ENCODE results near the gene ERAL1. TPM values are rescaled to one million over a fixed set of nuclear protein-coding genes. Genes with fewer than 3 reads are reported as not detected.
"Not testable (repeated sequence)": the region's sequence is repeated elsewhere in the genome, so short reads cannot be mapped to it uniquely, and the experiment has no call there.

ERAL1 gene
- polyA plus RNA-seq, 1 donor (not counting 4 experiments of a cell fraction or from before 2014, with no cell fraction given), result 46.5 TPM

DNA sequence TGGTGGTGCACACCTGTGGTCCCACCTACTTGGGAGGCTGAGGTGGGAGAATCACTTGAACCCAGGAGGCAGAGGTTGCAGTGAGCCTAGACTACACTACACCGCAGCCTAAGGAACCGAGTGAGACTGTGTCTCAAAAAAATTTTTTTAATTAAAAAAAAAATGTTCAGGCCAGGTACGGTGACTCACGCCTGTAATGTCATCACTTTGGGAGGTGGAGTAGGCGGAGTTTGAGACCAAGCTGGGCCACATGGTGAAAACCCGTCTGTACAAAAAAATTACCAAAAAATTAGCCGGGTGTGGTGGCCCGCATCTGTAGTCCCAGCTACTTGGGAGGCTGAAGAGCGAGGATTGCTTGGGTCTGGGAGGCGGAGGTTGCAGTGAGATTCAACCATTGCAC lies 8.6 kb upstream of the ERAL1 start:
- H3K36me3 ChIP-seq (ENCODE audit: control insufficient read depth in 2 of 2, extremely low read depth in 1 of 2, insufficient read depth in 2 of 2, low read length in 2 of 2), result no peaks in the 10 kb centered on the region
- dilution Hi-C loops (cut with MboI; ENCODE audit: extremely low pct_ligation_motif_present, low sequenced_read_pairs), result no loop called here
- no peak for FAIRE-seq

GRCh38 chr17:28846699-28847098 lies 8.1 kb upstream of the ERAL1 start:
- H3K79me2 ChIP-seq (ENCODE audit: control insufficient read depth, insufficient read depth, low read length); H3K9me1 ChIP-seq (ENCODE audit: control insufficient read depth, extremely low read depth, insufficient read depth, low read length); H2AFZ ChIP-seq (ENCODE audit: control insufficient read depth, low read length); DNase-seq (ENCODE audit: low read depth, low spot score); H3K9ac ChIP-seq (ENCODE audit: control insufficient read depth, extremely low read depth, insufficient read depth, low read length); H3K4me3 ChIP-seq (ENCODE audit: control insufficient read depth in 2 of 3, extremely low read depth in 1 of 3, insufficient read depth in 2 of 3, low read depth in 1 of 3, low read length in 3 of 3); H3K27ac ChIP-seq (ENCODE audit: control insufficient read depth, insufficient read depth, low read length); FAIRE-seq; H3K36me3 ChIP-seq (ENCODE audit: control insufficient read depth in 2 of 2, extremely low read depth in 1 of 2, insufficient read depth in 2 of 2, low read length in 2 of 2); H3K27me3 ChIP-seq (ENCODE audit: control insufficient read depth, extremely low read depth, insufficient read depth, low read length); H4K20me1 ChIP-seq (ENCODE audit: control insufficient read depth, extremely low read depth, insufficient read depth, low read length); dilution Hi-C loops (cut with MboI; ENCODE audit: extremely low pct_ligation_motif_present, low sequenced_read_pairs); H3K9me3 ChIP-seq (ENCODE audit: control insufficient read depth, low read depth, low read length); H3K4me2 ChIP-seq (ENCODE audit: control insufficient read depth, extremely low read depth, insufficient read depth, low read depth, low read length); H3K4me1 ChIP-seq (ENCODE audit: control insufficient read depth, extremely low read depth, insufficient read depth, low read length): not testable (repeated sequence)

More for the DNA sequence above, 8.6 kb upstream of the ERAL1 start:
- TF ChIP-seq CTCF (optimal IDR thresholded peaks at IDR 0.05 in 1 of 3, IDR thresholded peaks at IDR 0.05 in 1 of 3, conservative IDR thresholded peaks at IDR 0.05 in 1 of 3; ENCODE audit: extremely low read depth in 1 of 3, insufficient read depth in 2 of 3, low read length in 3 of 3), result no peak
- TF ChIP-seq EZH2 (IDR thresholded peaks at IDR 0.05; ENCODE audit: low read length), result no peak
- Histone ChIP-seq H3K27me3 (ENCODE audit: control insufficient read depth, extremely low read depth, insufficient read depth, low read length) (no peaks in the 10 kb centered on the region), H3K4me1 (ENCODE audit: control insufficient read depth, extremely low read depth, insufficient read depth, low read length) (peaks cover 9% of the 10 kb centered on the region), H3K4me3 (ENCODE audit: control insufficient read depth in 2 of 3, extremely low read depth in 1 of 3, insufficient read depth in 2 of 3, low read depth in 1 of 3, low read length in 3 of 3) (no peak overlapping the region), H4K20me1 (ENCODE audit: control insufficient read depth, extremely low read depth, insufficient read depth, low read length) (no peaks in the 10 kb centered on the region), H3K79me2 (ENCODE audit: control insufficient read depth, insufficient read depth, low read length) (peaks cover 13% of the 10 kb centered on the region), H3K9me1 (ENCODE audit: control insufficient read depth, extremely low read depth, insufficient read depth, low read length) (no peaks in the 10 kb centered on the region), H3K9ac (ENCODE audit: control insufficient read depth, extremely low read depth, insufficient read depth, low read length) (no peak overlapping the region), H3K9me3 (ENCODE audit: control insufficient read depth, low read depth, low read length) (no peaks in the 10 kb centered on the region), H3K4me2 (ENCODE audit: control insufficient read depth, extremely low read depth, insufficient read depth, low read depth, low read length) (no peak overlapping the region), H2AFZ (ENCODE audit: control insufficient read depth, low read length) (no peak overlapping the region), H3K27ac (ENCODE audit: control insufficient read depth, insufficient read depth, low read length) (no peak overlapping the region)
- no peak for DNase-seq (ENCODE audit: low read depth, low spot score)

DNA sequence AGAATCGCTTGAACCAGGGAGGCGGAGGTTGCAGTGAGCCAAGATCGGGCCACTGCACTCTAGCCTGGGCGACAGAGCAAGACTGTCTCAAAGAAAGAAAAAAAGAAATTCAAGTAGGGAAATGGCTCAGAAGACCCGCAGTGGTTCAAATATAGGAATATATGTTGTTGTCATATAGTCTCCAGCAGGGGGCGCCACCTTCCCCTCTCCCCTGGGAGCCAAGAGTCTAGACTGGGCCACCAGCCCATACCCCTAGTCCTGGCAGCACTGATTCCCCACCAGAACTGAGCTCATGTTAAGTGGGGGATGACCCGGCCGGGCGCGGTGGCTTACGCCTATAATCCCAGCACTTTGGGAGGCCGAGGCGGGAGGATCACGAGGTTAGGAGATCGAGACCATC lies 6.1 kb upstream of the ERAL1 start:
- H3K27ac ChIP-seq (ENCODE audit: control insufficient read depth, insufficient read depth, low read length); H3K36me3 ChIP-seq (ENCODE audit: control insufficient read depth in 2 of 2, extremely low read depth in 1 of 2, insufficient read depth in 2 of 2, low read length in 2 of 2); H3K4me3 ChIP-seq (ENCODE audit: control insufficient read depth in 2 of 3, extremely low read depth in 1 of 3, insufficient read depth in 2 of 3, low read depth in 1 of 3, low read length in 3 of 3); H3K9me1 ChIP-seq (ENCODE audit: control insufficient read depth, extremely low read depth, insufficient read depth, low read length); H2AFZ ChIP-seq (ENCODE audit: control insufficient read depth, low read length); H4K20me1 ChIP-seq (ENCODE audit: control insufficient read depth, extremely low read depth, insufficient read depth, low read length); DNase-seq (ENCODE audit: low read depth, low spot score); H3K4me1 ChIP-seq (ENCODE audit: control insufficient read depth, extremely low read depth, insufficient read depth, low read length); dilution Hi-C loops (cut with MboI; ENCODE audit: extremely low pct_ligation_motif_present, low sequenced_read_pairs); H3K4me2 ChIP-seq (ENCODE audit: control insufficient read depth, extremely low read depth, insufficient read depth, low read depth, low read length); H3K27me3 ChIP-seq (ENCODE audit: control insufficient read depth, extremely low read depth, insufficient read depth, low read length); H3K9me3 ChIP-seq (ENCODE audit: control insufficient read depth, low read depth, low read length); H3K9ac ChIP-seq (ENCODE audit: control insufficient read depth, extremely low read depth, insufficient read depth, low read length); H3K79me2 ChIP-seq (ENCODE audit: control insufficient read depth, insufficient read depth, low read length); FAIRE-seq: not testable (repeated sequence)
- TF ChIP-seq CTCF (optimal IDR thresholded peaks at IDR 0.05 in 1 of 3, IDR thresholded peaks at IDR 0.05 in 1 of 3, conservative IDR thresholded peaks at IDR 0.05 in 1 of 3; ENCODE audit: extremely low read depth in 1 of 3, insufficient read depth in 2 of 3, low read length in 3 of 3), result peak; percentile 37 to 52 (median 37)

All from keratinocyte (primary cell).